Chondrocyte (in vitro differentiated cells): Measurements from ENCODE around the gene TCEAL4. TPM values are rescaled to one million over a fixed set of nuclear protein-coding genes. Genes with fewer than 3 reads are reported as not detected.
A peak's percentile ranks its signal among the peaks of the same experiment; 100 is the strongest.

ENCODE experiments used
- DNase-seq: peaks from one replicate; pipeline ENCODE4 v3.0.0; 2021; ENCODE audit warnings: mixed read lengths, low spot score
- H3K27ac Mint-ChIP-seq: one replicate; pipeline ENCODE4 v1.8.0; 2021; ENCODE audit warnings: mild to moderate bottlenecking, moderate library complexity, mixed read lengths; ENCODE audit not compliant: unreplicated experiment
- H3K27me3 Mint-ChIP-seq: 2 replicates; pipeline ENCODE4 v1.8.0; 2021; ENCODE audit warnings: low read depth, mixed read lengths
- H3K36me3 Mint-ChIP-seq: 2 replicates; pipeline ENCODE4 v1.8.0; 2021; ENCODE audit warnings: low read depth, mixed read lengths
- H3K4me1 Mint-ChIP-seq: 2 replicates; pipeline ENCODE4 v1.8.0; 2021; ENCODE audit warnings: low read depth, mild to moderate bottlenecking, mixed read lengths
- H3K4me3 Mint-ChIP-seq: one replicate; pipeline ENCODE4 v1.8.0; 2021; ENCODE audit warnings: mild to moderate bottlenecking, moderate library complexity, mixed read lengths; ENCODE audit not compliant: unreplicated experiment
- H3K9me3 Mint-ChIP-seq: 2 replicates; pipeline ENCODE4 v1.8.0; 2021; ENCODE audit warnings: low read depth, mixed read lengths
- CTCF ChIP-seq: fragments of 200-600 bp; sonication (generic); IDR thresholded peaks from 2 replicates; pipeline ENCODE4 v1.5.0; 2021; ENCODE audit warnings: antibody characterized with exemption, mild to moderate bottlenecking, moderate library complexity
- long read RNA-seq: library from polyadenylated mRNA; stranded (forward); transcript quantifications from one replicate; pipeline ENCODE4 v2.0.0, GENCODE V29; 2021
- total RNA-seq: library from RNA; stranded (reverse); gene quantifications from 3 replicates; pipeline ENCODE4 v1.2.1, GENCODE V29; 2021

TCEAL4 gene
- 84.5 to 91.5 TPM (median 88.0 TPM) in 3 replicates for total RNA-seq
- long read RNA-seq, transcript TCEAL4-208 (3 exons, 1,273 nt) = major isoform, 88 of 123 reads
- long read RNA-seq, transcript TCEAL4-212 (3 exons, 1,008 nt) = minor isoform, 11 of 123 reads
- long read RNA-seq, partial matches to known transcripts = 0 of 123 reads
- long read RNA-seq, other reads (novel, unspliced or antisense) = 13 of 123 reads

GRCh38 chrX:103585411-103586313, at the start of gene TCEAL4:
Gene TCEAL4 (plus strand): TSS chrX:103585515. CDS start chrX:103586676, 1,161 bp downstream.
- H3K4me3 Mint-ChIP-seq = peak within 1 kb of the TSS; percentile 85
- no peak for DNase-seq
- no peak for TF ChIP-seq CTCF
- H3K27me3 Mint-ChIP-seq = peaks cover under 1% of the 10 kb centered on the region
- peaks cover 12% of the 10 kb centered on the region for H3K9me3 Mint-ChIP-seq
- peaks cover 11% of the 10 kb centered on the region for H3K4me1 Mint-ChIP-seq
- peak within 1 kb of the TSS; percentile 88 for H3K27ac Mint-ChIP-seq
- H3K36me3 Mint-ChIP-seq = peaks cover 6% of the 10 kb centered on the region

DNA sequence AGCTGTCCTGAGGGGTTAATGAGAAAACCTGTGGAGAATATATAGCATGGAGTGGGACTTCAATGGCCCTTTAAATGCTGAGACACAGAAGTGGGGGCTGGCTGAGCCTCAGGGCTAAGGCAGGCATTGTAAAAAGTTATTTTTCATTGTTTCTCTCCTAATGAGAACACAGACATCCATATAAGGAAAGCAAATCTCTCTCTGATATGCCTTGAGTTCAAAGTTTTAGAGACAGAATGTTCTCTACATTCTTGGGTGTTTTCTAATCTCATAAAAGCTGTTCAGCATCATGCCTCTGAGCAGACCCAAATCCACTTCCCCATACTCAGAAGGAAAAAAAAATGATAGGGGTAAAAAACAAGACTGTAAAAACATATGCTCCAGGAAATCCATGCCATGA, 49.2 kb upstream of the TCEAL4 start:
- no peak for TF ChIP-seq CTCF
- Mint-ChIP-seq H3K4me1 (peaks cover 45% of the 10 kb centered on the region), H3K36me3 (no peaks in the 10 kb centered on the region), H3K27ac (peak overlapping the region; percentile 28), H3K9me3 (no peaks in the 10 kb centered on the region), H3K27me3 (no peaks in the 10 kb centered on the region), H3K4me3 (no peak overlapping the region)
- no peak for DNase-seq

DNA sequence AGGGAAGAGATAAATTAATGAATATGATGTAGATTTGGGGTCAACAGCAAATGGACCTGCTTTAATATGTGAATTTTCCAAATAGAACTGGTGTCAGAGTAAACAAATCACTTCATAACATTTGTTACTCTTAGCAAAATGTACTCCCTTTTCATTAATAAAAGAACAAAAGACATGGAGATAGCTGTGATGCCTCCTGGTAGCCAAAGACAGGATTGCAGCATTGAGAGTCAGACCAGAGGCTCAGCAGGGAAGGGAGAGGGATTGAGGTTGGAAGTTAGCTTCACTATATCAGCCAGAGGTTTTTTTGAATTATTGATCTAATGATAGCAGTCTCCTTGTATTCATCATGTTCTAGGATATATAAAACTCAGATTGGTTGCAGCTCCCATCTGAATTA, 48.6 kb upstream of the TCEAL4 start:
- no peak overlapping the region for H3K4me3 Mint-ChIP-seq
- no peaks in the 10 kb centered on the region for H3K27me3 Mint-ChIP-seq
- H3K36me3 Mint-ChIP-seq = no peaks in the 10 kb centered on the region
- H3K4me1 Mint-ChIP-seq = peaks cover 39% of the 10 kb centered on the region
- H3K9me3 Mint-ChIP-seq = no peaks in the 10 kb centered on the region
- no peak for DNase-seq
- peak; percentile 26 for TF ChIP-seq CTCF
- H3K27ac Mint-ChIP-seq = peak overlapping the region; percentile 28

DNA sequence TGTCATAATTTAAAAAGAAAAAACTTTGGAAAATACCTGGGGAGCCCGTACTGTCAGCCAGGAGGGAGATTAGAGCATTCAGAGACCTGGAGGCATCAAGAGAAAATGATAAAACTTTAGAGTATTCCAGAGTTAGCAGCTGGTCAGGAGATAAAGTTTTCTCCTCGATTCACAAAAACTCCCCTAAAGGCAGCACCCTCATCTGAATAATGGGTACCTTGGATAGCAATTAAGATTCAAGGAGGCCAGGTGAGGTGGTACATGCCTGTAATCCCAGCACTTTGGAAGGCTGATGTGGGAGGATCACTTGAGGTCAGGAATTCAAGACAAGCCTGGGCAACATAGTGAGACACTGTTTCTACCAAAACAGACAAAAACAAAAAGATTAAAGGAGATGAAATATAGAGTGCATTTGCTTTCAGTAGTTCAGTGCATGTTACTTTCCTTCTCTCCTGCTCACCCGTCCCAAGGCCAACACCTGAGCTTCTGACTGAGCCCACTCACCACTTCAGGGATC, 47.4 kb upstream of the TCEAL4 start:
- Mint-ChIP-seq H3K27ac (no peak overlapping the region), H3K4me1 (peaks cover 39% of the 10 kb centered on the region)

More for the DNA sequence above, 47.4 kb upstream of the TCEAL4 start:
- no peaks in the 10 kb centered on the region for H3K9me3 Mint-ChIP-seq
- TF ChIP-seq CTCF = no peak
- H3K36me3 Mint-ChIP-seq = no peaks in the 10 kb centered on the region
- no peaks in the 10 kb centered on the region for H3K27me3 Mint-ChIP-seq
- DNase-seq = no peak
- no peak overlapping the region for H3K4me3 Mint-ChIP-seq
